ENCODE measurements around the gene CA4. TPM values are rescaled to one million over a fixed set of nuclear protein-coding genes. Genes with fewer than 3 reads are reported as not detected.

The CA4 gene
- total and polyA plus RNA-seq, 9 of the 15 experiments (the other 6 are each of a cell fraction or from before 2014, with no cell fraction given): 0.13 TPM; not detected in 7

- TF ChIP-seq ZBTB8A (IDR thresholded peaks at IDR 0.05; ENCODE audit: partially characterized antibody) (no peak), STAG1 (CRISPR knock-in tag; IDR thresholded peaks at IDR 0.05; ENCODE audit: borderline replicate concordance) (no peak), CSDE1 (IDR thresholded peaks at IDR 0.05) (no peak), EGR1 (conservative IDR thresholded peaks at IDR 0.05) (no peak), GTF2E2 (tag; IDR thresholded peaks at IDR 0.05) (no peak), MEIS2 (IDR thresholded peaks at IDR 0.05; ENCODE audit: partially characterized antibody) (no peak), EWSR1 (IDR thresholded peaks at IDR 0.05; ENCODE audit: borderline replicate concordance, low read depth, partially characterized antibody) (peak; percentile 56), ZNF316 (IDR thresholded peaks at IDR 0.05) (no peak), ZBTB49 (CRISPR knock-in tag; IDR thresholded peaks at IDR 0.05; ENCODE audit: borderline replicate concordance) (no peak), NFRKB (IDR thresholded peaks at IDR 0.05; ENCODE audit: low read depth) (no peak), ZNF511 (CRISPR knock-in tag; IDR thresholded peaks at IDR 0.05) (no peak), ZNF3 (CRISPR knock-in tag; IDR thresholded peaks at IDR 0.05) (no peak), THRB (CRISPR knock-in tag; conservative IDR thresholded peaks at IDR 0.05) (0 out of 2 replicates have a peak, but pooled peaks have one; percentile 29), RBM17 (IDR thresholded peaks at IDR 0.05; ENCODE audit: borderline replicate concordance, low read depth, low read length) (no peak), DLX4 (CRISPR knock-in tag; IDR thresholded peaks at IDR 0.05) (no peak), ATF2 (CRISPR knock-in tag; IDR thresholded peaks at IDR 0.05) (no peak), NR3C1 (CRISPR knock-in tag; IDR thresholded peaks at IDR 0.05) (no peak), ARID2 (IDR thresholded peaks at IDR 0.05) (no peak), CHD1 (IDR thresholded peaks at IDR 0.05; ENCODE audit: low read length) (no peak)
Measured at GRCh38 chr17:60164164-60164563, 14.4 kb downstream of the CA4 start (continued).
